GM21786 (cell line): ENCODE measurements around the gene SPTA1.
"Not testable (repeated sequence)": the region's sequence is repeated elsewhere in the genome, so short reads cannot be mapped to it uniquely, and the experiment has no call there.

Experiments
- ATAC-seq: cut with Tn5 transposase; IDR thresholded peaks from one replicate; pipeline ENCODE4 v1.9.1; 2021; ENCODE audit not compliant: unreplicated experiment

The SPTA1 gene

DNA sequence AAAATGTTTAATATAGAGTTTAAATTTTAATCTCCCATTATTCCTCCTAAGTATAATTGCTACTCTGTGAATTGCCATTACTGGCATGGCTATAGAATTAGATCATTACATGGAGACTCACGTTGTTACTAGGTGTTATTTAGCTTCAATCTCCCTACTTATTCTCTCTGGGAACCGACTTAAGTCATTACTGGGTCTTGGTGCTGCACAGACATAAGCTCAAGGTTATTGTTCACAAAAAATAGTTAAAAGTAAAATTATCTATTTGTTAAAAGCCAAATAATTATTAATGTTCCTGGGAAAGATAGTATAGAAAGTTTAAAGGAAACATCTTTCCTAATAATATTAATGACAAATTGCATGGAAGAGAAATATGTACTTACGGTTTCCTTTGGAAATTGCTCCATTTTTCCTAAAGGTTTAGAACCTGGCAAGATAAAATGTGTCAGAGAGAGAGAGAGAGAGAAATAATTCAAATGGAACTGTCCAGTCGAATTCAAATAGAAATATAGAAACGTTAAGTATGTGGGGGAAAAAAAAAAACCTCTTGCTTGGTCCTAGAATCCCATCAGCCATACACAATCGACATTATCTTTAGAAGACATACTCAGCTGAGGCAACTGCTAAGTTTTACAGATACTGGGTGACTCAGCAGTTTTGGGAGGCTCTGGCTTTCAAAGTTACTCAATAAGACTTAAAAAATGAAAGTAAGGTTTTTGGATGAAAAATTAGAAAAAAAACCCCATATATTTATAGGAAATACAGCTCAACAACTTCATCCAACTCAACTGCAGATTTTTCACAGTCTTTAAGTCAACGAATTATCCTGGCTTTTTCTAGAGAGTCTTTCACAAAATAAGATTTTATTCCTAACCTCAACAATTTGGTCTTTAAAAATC lies at the start of gene SPTA1:
SPTA1 (minus strand) TSS at position 605 of the 899 bp plus-strand sequence; CDS start at position 407, 198 bp downstream.
- ATAC-seq, result no peak

DNA sequence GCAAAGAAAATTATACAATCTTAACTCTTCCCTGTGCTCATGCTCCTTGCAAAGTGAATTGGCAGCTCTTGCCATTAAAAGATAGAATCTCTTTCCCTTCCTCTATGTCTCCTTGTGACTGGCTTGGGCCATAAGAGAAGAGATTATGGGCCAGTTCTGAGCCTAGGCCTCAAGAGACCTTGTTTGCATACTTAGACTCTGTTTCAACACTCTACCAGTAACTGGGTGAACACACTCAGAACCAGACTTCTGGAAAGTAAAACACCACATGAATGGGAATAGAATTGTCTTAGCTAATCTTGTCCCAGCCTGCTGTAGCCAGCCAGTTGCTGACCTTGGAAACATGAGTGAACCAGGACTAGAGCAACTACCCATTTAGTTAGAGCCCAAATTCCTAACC lies 49.3 kb upstream of the SPTA1 start:
- no peak for ATAC-seq

DNA sequence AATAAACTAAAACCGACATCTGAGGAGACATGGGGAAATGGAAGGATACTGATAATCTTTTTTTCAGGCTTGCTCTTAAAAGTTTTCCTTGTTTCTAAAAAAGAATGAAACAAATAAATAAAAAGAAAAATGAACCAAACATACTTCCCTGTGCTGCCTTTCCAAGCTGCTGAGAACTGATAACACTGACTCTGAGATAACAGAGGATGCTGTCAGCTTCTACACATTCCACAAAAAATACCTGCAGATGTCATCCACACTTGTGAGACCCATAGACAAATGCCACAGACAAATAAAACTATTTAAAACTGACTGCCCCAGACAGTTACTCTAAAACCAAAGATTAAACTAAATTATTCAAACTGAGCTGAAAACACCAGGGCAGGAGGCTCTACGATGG lies 46.0 kb upstream of the SPTA1 start:
- no peak for ATAC-seq

DNA sequence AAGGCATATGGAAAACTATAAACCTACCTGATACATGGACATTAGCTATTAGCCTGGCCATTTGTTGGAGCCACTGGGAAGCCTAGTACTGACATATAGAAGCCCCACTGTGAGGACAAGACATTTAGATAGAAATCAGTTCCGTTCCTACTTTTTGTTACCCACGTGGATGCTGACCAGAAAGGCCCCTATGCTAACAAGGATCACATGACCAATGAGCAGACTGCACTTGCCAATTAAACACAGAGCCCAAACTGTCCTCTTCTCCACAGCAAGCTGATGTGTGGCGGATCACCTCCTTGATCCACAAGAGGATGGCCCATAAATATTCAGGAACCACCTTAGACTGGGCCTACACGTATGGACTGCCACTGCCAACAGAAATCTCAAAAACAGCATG lies 45.2 kb upstream of the SPTA1 start:
- no peak for ATAC-seq

DNA sequence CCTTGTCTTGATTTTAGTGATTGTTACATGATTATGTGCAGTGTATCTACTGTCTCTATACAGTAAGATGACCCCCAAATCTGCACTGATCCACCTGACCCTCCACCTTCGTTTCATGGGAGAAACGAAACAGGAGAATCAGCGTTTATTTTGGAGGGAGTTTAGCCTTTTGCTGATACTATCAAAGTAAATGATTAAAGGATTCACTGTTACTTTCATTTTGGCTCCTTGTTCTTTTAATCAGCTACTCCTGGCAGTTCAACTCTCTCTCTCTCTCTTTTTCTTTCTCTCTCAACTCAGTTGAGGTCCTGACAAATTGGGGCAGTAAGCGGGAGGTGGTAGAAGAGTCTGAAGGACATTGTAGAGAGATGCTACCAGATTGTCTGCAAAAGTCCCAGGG lies 43.9 kb upstream of the SPTA1 start:
- ATAC-seq, result no peak

DNA sequence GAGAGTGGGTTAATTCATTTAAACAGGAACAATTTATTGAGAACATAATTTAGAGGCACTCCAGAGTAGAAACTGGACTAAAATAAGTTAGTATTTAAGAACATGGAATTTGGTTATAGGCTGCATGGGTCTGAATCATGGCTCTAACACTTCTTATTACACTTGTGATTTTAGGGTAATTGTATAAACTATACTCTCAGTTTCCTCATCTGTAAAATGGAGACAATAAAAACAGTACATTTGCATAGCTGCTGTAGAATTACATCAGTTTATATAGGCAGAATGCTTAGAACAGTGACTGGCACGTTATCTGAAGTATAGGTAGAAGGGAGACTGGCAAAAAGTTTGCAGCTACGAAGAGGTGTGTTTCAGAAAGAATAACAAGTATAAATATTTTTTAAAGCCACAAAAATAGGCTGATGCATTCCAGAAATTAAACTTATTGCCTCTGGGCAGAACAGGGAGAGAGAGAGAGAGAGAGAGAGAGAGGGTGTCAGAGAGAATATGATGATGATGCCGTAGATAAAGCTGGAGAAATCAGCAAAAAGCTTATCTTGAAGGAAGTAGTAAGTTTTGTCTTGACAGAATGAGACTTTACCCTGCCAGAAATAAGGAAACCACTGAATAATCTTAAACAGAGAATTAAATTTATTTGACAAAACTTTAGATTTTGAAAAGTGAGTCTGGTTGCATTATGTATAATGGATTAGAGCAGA lies 42.2 kb upstream of the SPTA1 start:
- ATAC-seq, result no peak

DNA sequence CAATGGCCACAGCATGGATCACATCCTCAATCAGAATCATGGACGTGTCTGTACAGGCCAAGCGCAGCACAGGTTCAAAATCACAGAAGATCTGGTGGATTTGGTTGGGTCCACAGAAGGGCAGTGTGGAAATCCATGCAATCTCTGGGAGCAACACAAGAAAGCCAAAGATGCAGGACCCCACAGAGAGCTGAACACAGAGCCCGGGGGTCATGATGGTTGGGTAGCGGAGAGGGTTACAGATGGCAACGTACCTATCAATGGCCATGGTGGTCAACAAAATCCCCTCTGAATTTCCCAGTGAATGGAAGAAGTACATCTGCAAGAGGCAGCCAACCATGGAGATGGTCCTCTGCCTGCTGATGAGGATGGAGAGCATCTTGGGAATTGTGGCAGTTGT lies 37.9 kb upstream of the SPTA1 start:
- ATAC-seq, result no peak

DNA sequence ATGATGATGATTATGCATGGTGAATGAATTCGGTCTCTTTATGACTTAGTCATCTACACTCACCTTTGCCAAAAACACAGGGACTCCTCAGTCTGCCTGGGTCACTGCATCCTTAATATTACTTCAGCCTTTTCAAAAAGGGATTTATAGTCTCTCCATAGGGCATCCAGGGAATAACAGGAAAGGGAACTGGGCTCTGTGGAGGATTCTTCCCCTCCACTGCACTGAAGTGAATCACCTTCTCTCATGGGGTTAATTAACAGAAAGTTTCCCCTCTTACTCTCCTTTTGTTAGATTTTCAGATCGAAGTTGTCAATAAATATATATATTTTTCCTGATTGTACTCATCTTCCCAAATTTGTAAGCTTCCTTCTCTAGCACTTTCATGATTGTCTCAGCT lies 34.1 kb upstream of the SPTA1 start, which contains the start of gene OR6K3:
OR6K3 (minus strand) TSS at position 101 of the 400 bp plus-strand sequence. CDS start 2,605 bp downstream, outside the sequence.
- no peak for ATAC-seq

DNA sequence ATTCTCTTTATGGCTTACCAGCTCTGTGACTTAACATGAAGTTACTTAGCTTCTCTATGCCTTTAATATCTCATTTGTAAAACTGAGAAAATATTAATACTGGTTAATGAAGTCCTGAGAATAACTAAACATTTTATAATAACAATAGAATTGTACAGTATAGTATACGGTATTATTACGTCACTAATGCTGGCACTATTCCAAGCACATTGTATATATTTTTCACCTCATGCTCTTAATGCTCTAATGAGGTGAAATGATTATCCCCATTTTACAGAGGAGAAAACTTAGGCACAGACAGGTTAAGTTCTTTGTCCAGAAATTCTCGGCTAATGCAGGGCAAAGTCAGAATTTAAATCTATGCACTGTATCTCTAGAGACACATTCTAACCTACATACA lies 33.1 kb upstream of the SPTA1 start:
- no peak for ATAC-seq

DNA sequence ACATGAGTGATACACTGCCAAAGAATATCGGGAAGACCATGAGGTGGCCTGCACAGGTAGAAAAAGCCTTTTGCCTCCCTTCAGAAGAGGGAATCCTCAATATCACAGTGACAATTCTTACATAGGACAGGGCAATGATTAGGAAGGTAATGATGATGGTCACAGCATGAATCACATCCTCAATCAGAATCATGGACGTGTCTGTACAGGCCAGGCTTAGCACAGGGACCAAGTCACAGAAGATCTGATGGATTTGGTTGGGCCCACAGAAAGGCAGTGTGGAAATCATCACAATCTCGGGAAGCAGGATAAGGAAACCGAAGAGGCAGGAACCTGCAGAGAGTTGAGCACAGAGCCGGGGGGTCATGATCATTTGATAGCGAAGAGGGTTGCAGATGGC lies 30.8 kb upstream of the SPTA1 start:
- ATAC-seq, result no peak

DNA sequence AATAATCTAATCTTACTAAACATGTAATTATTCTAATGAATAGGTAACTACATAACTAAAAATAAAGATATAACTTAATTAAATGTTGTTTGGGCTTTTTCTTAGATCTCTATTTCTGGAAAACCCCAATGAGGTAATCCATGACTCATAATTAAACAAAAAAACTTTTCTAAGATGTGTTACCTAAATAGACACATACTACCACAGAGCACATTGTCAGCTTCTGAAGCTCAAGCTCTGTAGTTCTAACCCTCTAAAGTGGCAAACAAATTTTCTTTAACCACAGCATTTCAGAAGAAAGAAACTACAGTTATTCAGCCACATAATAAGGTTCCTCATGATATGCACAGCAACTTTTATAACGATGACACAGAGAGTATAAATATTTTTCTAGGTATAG lies 29.8 kb upstream of the SPTA1 start:
- ATAC-seq, result no peak

DNA sequence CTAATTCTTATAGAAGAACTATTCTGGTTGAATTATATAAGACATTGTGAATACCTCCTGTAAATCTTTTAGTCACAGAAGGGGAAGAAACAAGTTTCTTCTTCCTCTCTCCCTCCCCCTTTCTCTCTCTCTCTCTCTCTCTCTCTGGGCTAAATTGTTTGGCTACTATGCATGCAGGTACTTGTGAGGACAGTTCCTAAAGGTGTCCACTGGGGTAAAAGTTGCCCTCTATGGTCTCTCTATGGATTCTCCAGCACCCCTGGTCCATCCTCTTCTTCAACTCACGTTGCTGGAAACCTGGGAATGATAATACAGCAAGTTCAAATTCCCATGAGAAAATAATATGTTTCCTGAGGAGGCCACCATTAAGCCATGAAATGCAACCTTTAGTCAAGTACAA lies 28.2 kb upstream of the SPTA1 start:
- ATAC-seq, result no peak

DNA sequence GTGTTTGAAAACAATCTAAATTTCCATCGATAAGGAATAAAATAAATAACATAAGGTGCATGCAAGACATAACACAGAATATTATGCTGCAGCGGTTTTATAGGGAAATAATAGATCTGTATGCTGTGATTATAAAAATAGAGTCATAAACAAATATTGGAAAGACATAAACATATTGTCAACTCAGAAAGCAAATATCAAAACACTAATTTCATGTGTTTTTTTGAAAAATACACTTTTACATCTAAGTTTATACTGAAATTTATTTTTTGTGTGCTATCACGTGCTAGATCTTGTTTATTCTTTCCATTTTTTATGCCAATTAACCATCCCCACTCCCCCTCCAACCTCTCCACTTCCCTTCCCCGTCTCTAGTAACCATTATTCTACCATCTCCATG lies 24.6 kb upstream of the SPTA1 start:
- ATAC-seq, result no peak

DNA sequence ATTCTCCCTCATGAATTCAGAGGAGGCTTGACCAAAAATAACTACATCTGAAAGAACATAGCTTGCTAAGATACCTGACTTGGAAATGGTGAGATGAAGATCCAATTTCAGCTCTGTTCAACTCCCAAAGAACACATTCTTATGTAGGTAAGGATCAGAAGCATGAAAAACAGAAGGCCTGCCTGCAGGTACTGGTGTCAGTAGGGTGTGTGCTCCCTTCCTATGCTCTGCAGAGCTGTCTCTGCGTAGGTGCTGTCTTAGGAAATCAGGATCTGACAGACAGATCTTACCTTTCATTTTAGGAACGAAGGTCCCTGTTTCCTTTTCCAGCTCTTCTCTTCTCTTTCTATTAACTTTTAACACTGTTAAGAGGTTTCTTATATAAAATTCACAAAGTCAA lies 19.6 kb upstream of the SPTA1 start:
- ATAC-seq, result no peak

DNA sequence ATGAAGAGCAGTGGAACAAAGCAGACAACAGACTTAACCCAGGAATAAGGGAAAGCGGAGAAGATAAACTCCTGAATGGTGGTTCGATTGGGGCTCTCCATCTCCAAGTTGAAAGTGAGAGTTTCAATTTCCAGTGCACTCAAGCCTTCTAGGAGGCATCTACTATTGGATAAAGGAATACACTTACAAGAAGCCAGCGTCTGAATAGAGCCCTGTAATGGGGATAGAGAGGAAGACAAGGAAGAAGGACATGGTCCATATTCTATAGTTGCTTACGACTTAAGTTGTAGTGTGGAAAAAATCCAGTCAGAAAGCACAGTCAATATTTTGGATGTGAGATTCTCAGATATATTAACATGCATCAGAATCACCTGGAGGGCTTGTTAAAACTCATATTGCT lies 14.0 kb upstream of the SPTA1 start, which contains the start of gene OR6K2:
OR6K2 (minus strand) TSS at position 101 of the 400 bp plus-strand sequence; CDS start at position 101, 0 bp downstream.
- ATAC-seq, result no peak

DNA sequence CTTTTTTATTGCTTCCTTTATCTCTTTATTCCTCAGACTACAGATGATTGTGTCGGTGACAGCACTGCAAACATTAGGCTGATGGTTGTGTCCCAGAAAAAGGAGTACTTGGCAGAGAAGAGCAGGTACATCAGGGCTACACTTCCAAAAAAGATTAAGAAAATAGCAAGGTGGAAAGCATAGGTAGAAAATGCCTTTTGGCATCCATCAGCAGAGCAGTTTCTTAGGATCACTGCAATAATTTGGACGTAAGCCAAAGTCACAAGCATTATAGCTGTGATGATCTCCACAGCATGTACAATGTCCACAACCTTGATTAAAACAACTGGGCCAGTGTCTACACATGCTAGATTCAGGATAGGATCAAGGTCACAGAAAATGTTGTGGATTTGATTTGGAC lies 8.1 kb upstream of the SPTA1 start:
- no peak for ATAC-seq

DNA sequence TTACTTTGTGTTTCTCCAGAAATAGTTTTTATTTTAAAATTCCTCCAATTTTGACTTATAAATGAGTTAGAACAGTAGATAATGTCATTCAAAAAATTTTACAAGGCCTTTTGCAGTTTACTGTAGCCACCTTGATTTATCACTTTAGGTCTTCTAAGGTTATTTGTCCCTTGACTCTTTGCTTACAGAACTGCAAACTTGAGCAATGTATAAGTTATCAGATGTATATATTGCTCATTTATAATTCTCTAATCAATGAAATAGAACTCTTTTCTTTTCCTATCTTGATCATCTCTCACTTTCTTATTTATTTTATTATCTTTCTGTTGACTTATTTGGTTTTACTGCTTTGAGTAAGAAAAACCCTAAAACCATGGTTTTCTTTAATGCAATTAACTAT lies 5.8 kb upstream of the SPTA1 start:
- no peak for ATAC-seq

DNA sequence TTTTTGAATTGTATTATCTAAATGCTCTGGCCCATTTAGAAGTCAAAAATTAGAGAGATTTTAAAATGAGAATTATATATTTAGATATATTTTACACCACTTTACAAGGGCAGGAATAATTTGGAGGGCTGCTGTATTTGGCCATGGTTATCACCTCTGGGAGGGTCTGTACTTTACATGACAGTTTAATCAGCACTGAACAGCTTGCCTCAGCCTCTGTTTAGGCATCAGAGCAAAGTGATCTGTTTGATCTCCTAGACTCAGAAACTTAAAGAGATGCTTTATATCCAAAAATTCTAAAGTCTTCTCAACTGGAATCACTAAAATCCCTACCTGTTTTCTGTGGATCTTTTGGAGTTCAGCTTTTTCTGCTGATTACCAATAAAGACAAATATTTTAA lies 5.4 kb upstream of the SPTA1 start:
- no peak for ATAC-seq

DNA sequence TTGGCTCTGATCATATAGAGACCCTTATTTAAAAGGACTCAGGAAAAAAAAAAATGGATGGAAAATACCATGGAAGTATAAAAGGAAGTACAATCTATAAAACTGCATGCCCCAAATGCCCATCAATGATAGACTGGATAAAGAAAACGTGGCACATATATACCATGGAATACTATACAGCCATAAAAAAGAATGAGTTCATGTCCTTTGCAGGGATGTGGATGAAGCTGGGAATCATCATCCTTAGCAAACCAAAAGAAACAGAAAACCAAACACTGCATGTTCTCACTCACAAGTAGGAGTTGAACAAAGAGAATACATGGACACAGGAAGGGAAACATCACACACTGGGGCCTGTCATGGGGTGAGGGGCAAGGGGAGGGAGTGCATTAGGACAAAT lies 4.6 kb upstream of the SPTA1 start:
- ATAC-seq, result not testable (repeated sequence)

DNA sequence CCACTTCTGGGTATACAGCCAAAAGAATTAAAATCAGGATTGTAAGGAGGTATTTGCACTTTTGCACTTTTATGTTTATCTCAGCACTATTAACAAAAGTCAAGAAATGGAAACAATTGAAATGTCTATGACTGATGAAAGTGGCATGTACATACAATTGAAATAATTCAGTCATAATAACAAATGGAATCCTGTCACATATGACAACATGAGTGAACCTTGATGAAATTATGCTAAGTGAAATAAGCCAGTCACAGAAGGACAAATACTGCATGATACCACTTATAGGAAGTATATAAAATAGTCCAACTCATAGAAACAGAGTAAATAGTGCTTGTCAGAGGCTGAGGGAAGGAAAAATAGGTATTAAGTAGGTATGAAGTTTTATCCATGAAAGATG lies 3.4 kb upstream of the SPTA1 start:
- no peak for ATAC-seq

DNA sequence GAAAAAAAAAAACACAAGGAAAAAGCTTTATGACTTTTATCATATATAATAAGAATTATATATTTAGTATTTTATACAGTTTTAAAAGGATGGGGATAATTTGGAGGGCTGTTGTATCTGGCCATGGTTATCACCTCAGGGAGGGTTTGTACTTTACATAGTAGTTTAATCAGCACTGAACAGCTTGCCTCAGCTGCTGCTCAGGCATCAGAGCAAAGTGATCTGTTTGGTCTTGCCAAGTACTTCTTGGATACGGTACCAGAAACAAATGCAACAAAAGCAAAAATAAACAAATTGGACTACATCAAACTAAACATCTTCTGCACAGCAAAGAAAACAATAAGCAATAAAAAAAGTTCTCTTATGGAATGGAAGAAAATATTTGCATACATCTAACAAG lies 2.6 kb upstream of the SPTA1 start:
- no peak for ATAC-seq

DNA sequence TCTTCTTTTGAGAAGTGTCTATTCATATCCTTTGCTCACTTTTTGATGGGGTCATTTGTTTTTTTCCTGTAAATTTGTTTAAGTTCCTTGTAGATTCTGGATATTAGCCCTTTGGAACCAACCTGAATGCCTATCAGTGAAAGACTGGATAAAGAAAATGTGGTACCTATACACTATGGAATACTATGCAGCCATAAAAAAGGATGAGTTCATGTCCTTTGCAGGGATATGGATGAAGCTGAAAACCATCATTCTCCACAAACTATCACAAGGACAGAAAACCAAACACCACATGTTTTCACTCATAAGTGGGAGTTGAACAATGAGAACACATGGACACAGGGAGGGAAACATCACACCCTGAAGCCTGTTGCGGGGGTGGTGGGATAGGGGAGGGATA lies 1.8 kb upstream of the SPTA1 start:
- ATAC-seq, result not testable (repeated sequence)
